H9 (cell line): ENCODE measurements around the gene TINAG. TPM values are rescaled to one million over a fixed set of nuclear protein-coding genes. Genes with fewer than 3 reads are reported as not detected.

Experiments
- DNase-seq: peaks from one replicate; pipeline ENCODE4 v3.0.0-alpha.2; 2017
- H2AFZ ChIP-seq: one replicate; pipeline ENCODE4 v1.6.1; 2013; ENCODE audit warnings: mild to moderate bottlenecking, low read length, control low read depth, moderate library complexity
- H2AK5ac ChIP-seq: 2 replicates; pipeline ENCODE4 v1.6.1; 2013; ENCODE audit warnings: low read length, control low read depth, mixed read lengths; ENCODE audit not compliant: insufficient read length
- H2BK120ac ChIP-seq: one replicate; pipeline ENCODE4 v1.6.1; 2013; ENCODE audit warnings: low read depth, mild to moderate bottlenecking, low read length, control low read depth, inconsistent platforms; ENCODE audit not compliant: poor library complexity, severe bottlenecking
- H2BK12ac ChIP-seq: 2 replicates; pipeline ENCODE4 v1.6.1; 2013; ENCODE audit warnings: low read length, control low read depth, mixed read lengths, low read depth; ENCODE audit not compliant: insufficient read length
- H2BK15ac ChIP-seq: 2 replicates; pipeline ENCODE4 v1.6.1; 2013; ENCODE audit warnings: low read depth, low read length, control low read depth
- H2BK20ac ChIP-seq: one replicate; pipeline ENCODE4 v1.6.1; 2013; ENCODE audit warnings: low read depth, mild to moderate bottlenecking, low read length, control low read depth, inconsistent platforms; ENCODE audit not compliant: poor library complexity, severe bottlenecking
- H2BK5ac ChIP-seq: 2 replicates; pipeline ENCODE4 v1.6.1; 2013; ENCODE audit warnings: low read length, control low read depth, mixed read lengths; ENCODE audit not compliant: insufficient read length
- H3K14ac ChIP-seq: 2 replicates; pipeline ENCODE4 v1.6.1; 2013; ENCODE audit warnings: low read length, control low read depth; ENCODE audit not compliant: insufficient read depth
- H3K18ac ChIP-seq: 2 replicates; pipeline ENCODE4 v1.6.1; 2013; ENCODE audit warnings: low read depth, mild to moderate bottlenecking, mixed read lengths, low read length, control low read depth; ENCODE audit not compliant: insufficient read length
- H3K23ac ChIP-seq: 2 replicates; pipeline ENCODE4 v1.6.1; 2013; ENCODE audit warnings: low read length, control low read depth, mixed read lengths, low read depth; ENCODE audit not compliant: insufficient read length
- H3K23me2 ChIP-seq: 2 replicates; pipeline ENCODE4 v1.6.1; 2013; ENCODE audit warnings: low read depth, mild to moderate bottlenecking, mixed read lengths, low read length, control low read depth; ENCODE audit not compliant: insufficient read length, poor library complexity, severe bottlenecking
- H3K27ac ChIP-seq: 2 replicates; pipeline ENCODE4 v1.5.1; 2013; ENCODE audit warnings: low read length, control low read depth, mixed read lengths, low read depth; ENCODE audit not compliant: insufficient read length
- H3K27me3 ChIP-seq: 2 replicates; pipeline ENCODE4 v1.6.1; 2013; ENCODE audit warnings: low read length, control low read depth, inconsistent platforms; ENCODE audit not compliant: insufficient read depth
- H3K4ac ChIP-seq: 2 replicates; pipeline ENCODE4 v1.6.1; 2013; ENCODE audit warnings: low read depth, mild to moderate bottlenecking, control low read depth, inconsistent platforms, low read length, moderate library complexity
- H3K4me1 ChIP-seq: 2 replicates; pipeline ENCODE4 v1.6.1; 2013; ENCODE audit warnings: low read length, control low read depth, inconsistent platforms; ENCODE audit not compliant: insufficient read depth
- H3K4me2 ChIP-seq: 2 replicates; pipeline ENCODE4 v1.6.1; 2013; ENCODE audit warnings: low read length, control low read depth, mixed read lengths; ENCODE audit not compliant: insufficient read length, insufficient read depth
- H3K56ac ChIP-seq: 2 replicates; pipeline ENCODE4 v1.6.1; 2013; ENCODE audit warnings: low read depth, mild to moderate bottlenecking, mixed read lengths, low read length, control low read depth; ENCODE audit not compliant: insufficient read length
- H3K79me1 ChIP-seq: 2 replicates; pipeline ENCODE4 v1.6.1; 2013; ENCODE audit warnings: low read depth, mild to moderate bottlenecking, moderate library complexity, low read length, control low read depth, inconsistent platforms; ENCODE audit not compliant: insufficient read depth, poor library complexity, severe bottlenecking
- H3K79me2 ChIP-seq: 2 replicates; pipeline ENCODE4 v1.6.1; 2013; ENCODE audit warnings: low read length, control low read depth, inconsistent platforms; ENCODE audit not compliant: insufficient read depth
- H3K9ac ChIP-seq: 2 replicates; pipeline ENCODE4 v1.6.1; 2013; ENCODE audit warnings: low read length, control low read depth, mixed read lengths; ENCODE audit not compliant: insufficient read length; ENCODE audit errors: extremely low read depth
- H3K9me3 ChIP-seq: one replicate; pipeline ENCODE4 v1.6.1; 2013; ENCODE audit warnings: low read depth, low read length, inconsistent platforms; ENCODE audit not compliant: control insufficient read depth
- H3T11ph ChIP-seq: one replicate; pipeline ENCODE4 v1.6.1; 2013; ENCODE audit warnings: mild to moderate bottlenecking, low read length, control low read depth, inconsistent platforms
- H4K20me1 ChIP-seq: one replicate; pipeline ENCODE4 v1.6.1; 2013; ENCODE audit not compliant: control insufficient read depth, insufficient read length, insufficient read depth
- H4K5ac ChIP-seq: 2 replicates; pipeline ENCODE4 v1.6.1; 2013; ENCODE audit warnings: low read depth, mild to moderate bottlenecking, mixed read lengths, low read length, control low read depth; ENCODE audit not compliant: insufficient read length
- H4K8ac ChIP-seq: replicated peaks from 2 replicates; pipeline ENCODE4 v1.6.1; 2013; ENCODE audit warnings: low read length, control low read depth, mixed read lengths, low read depth; ENCODE audit not compliant: insufficient read length
- H4K91ac ChIP-seq: 2 replicates; pipeline ENCODE4 v1.6.1; 2013; ENCODE audit warnings: low read depth, mild to moderate bottlenecking, moderate library complexity, mixed read lengths, low read length, control low read depth; ENCODE audit not compliant: insufficient read length
- H3K27ac Mint-ChIP-seq, 3 experiments: 2 replicates in 2 of 3; 3 replicates in 1 of 3; pipeline ENCODE4 v1.8.0; 2020 to 2021; ENCODE audit warnings: mixed read lengths in 3 of 3, mild to moderate bottlenecking in 1 of 3, moderate library complexity in 1 of 3
- H3K27me3 Mint-ChIP-seq: 2 replicates; pipeline ENCODE4 v1.8.0; 2021; ENCODE audit warnings: low read depth, mild to moderate bottlenecking, moderate library complexity, mixed read lengths
- H3K36me3 Mint-ChIP-seq, 3 experiments: 2 replicates in 2 of 3; 3 replicates in 1 of 3; pipeline ENCODE4 v1.8.0; 2020 to 2021; ENCODE audit warnings: low read depth in 3 of 3, mixed read lengths in 3 of 3; ENCODE audit not compliant: insufficient read depth in 1 of 3
- H3K4me1 Mint-ChIP-seq, 2 experiments: 2 replicates each; pipeline ENCODE4 v1.8.0; 2020; ENCODE audit warnings: mixed read lengths in 2 of 2
- H3K4me3 Mint-ChIP-seq, 2 experiments: 2 replicates in 1 of 2; 3 replicates in 1 of 2; pipeline ENCODE4 v1.8.0; 2020 to 2021; ENCODE audit warnings: mild to moderate bottlenecking in 2 of 2, mixed read lengths in 2 of 2, moderate library complexity in 1 of 2
- H3K9me3 Mint-ChIP-seq, 2 experiments: 2 replicates in 1 of 2; 3 replicates in 1 of 2; pipeline ENCODE4 v1.8.0; 2020; ENCODE audit warnings: mild to moderate bottlenecking in 2 of 2, mixed read lengths in 2 of 2, moderate library complexity in 1 of 2
- WGBS: extraction: QIAGEN DNeasy Blood & Tissue Kit; methylation state at CpG from one replicate; pipeline ENCODE4 v1.1.7; 2013; ENCODE audit warnings: missing lambda C conversion rate, low lambda C conversion rate, mixed read lengths; ENCODE audit not compliant: insufficient read length; ENCODE audit errors: extremely low coverage; 5-methylcytosine and 5-hydroxymethylcytosine counted together
- total RNA-seq: library from RNA; stranded (reverse); gene quantifications from 2 replicates; pipeline ENCODE4 v1.2.1, GENCODE V29; 2021
- TF ChIP-seq, protein P1 (sequence below): fragments of 200-600 bp; sonication (generic); conservative IDR thresholded peaks from 3 replicates; pipeline ENCODE4 v1.8.0; 2021; ENCODE audit warnings: antibody characterized with exemption, mild to moderate bottlenecking

The TINAG gene
- total RNA-seq, 1 experiment from 2014 or later = not detected

DNA sequence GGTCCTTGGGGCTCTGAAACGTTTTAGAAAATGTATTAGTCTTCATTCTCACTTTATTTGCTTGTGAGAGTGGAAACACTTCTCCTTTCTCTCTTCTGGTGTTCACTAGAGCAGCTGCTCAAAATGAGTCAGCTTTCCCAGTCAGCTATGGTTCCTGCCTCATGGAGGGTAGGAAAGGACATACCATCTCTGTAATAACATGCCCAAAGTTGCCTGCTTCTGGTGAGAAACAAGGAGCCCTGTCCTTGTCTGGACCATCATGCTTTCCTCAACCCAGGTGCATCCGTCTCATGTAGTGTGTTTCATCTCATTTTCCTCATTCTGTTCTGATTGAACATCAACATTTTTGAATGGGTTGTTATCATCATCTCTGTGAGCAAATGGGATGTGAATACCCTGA lies 17.1 kb upstream of the TINAG start:
- H3K79me2 ChIP-seq = no peaks in the 10 kb centered on the region
- no peak overlapping the region for H3K27ac ChIP-seq
- H2BK120ac ChIP-seq = no peak overlapping the region
- no peaks in the 10 kb centered on the region for H3K79me1 ChIP-seq
- H3K18ac ChIP-seq = no peak overlapping the region
- H3K23me2 ChIP-seq = peaks cover 4% of the 10 kb centered on the region
- no peak overlapping the region for H4K91ac ChIP-seq
- no peak overlapping the region for H2AK5ac ChIP-seq
- Mint-ChIP-seq H3K9me3 (peaks cover 0 to 4% of the 10 kb centered on the region in 2 experiments; a peak in 2 of 5 replicates), H3K36me3 (no peaks in the 10 kb centered on the region), H3K4me1 (no peaks in the 10 kb centered on the region), H3K4me3 (no peak overlapping the region), H3K27ac (no peak overlapping the region), H3K27me3 (no peaks in the 10 kb centered on the region)
- H2BK20ac ChIP-seq = no peak overlapping the region
- no peaks in the 10 kb centered on the region for H3K9me3 ChIP-seq
- H2BK5ac ChIP-seq = no peak overlapping the region
- H2BK15ac ChIP-seq = no peak overlapping the region
- H3K4me2 ChIP-seq = no peak overlapping the region
- H3K23ac ChIP-seq = no peak overlapping the region
- no peak overlapping the region for H3K14ac ChIP-seq
- no peak overlapping the region for H3T11ph ChIP-seq
- no peak overlapping the region for H3K56ac ChIP-seq
- no CpG with 5 or more reads among the region's 2 CpGs for WGBS
- no peak overlapping the region for H4K8ac ChIP-seq
- no peak overlapping the region for H2AFZ ChIP-seq
- H4K5ac ChIP-seq = no peak overlapping the region
- H3K4ac ChIP-seq = no peak overlapping the region
- no peaks in the 10 kb centered on the region for H4K20me1 ChIP-seq
- no peak for DNase-seq
- no peak overlapping the region for H2BK12ac ChIP-seq
- TF ChIP-seq, protein P1, sequence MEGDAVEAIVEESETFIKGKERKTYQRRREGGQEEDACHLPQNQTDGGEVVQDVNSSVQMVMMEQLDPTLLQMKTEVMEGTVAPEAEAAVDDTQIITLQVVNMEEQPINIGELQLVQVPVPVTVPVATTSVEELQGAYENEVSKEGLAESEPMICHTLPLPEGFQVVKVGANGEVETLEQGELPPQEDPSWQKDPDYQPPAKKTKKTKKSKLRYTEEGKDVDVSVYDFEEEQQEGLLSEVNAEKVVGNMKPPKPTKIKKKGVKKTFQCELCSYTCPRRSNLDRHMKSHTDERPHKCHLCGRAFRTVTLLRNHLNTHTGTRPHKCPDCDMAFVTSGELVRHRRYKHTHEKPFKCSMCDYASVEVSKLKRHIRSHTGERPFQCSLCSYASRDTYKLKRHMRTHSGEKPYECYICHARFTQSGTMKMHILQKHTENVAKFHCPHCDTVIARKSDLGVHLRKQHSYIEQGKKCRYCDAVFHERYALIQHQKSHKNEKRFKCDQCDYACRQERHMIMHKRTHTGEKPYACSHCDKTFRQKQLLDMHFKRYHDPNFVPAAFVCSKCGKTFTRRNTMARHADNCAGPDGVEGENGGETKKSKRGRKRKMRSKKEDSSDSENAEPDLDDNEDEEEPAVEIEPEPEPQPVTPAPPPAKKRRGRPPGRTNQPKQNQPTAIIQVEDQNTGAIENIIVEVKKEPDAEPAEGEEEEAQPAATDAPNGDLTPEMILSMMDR = no peak
- no peaks in the 10 kb centered on the region for H3K27me3 ChIP-seq
- no peak overlapping the region for H3K9ac ChIP-seq
- no peaks in the 10 kb centered on the region for H3K4me1 ChIP-seq
